GM18517 (cell line): Measurements from ENCODE around the gene CHN1.

Experiments used
- ATAC-seq: cut with Tn5 transposase; IDR thresholded peaks from one replicate; pipeline ENCODE4 v1.9.1; 2021; ENCODE audit warnings: mild to moderate bottlenecking, moderate library complexity; ENCODE audit not compliant: unreplicated experiment

The CHN1 gene

DNA sequence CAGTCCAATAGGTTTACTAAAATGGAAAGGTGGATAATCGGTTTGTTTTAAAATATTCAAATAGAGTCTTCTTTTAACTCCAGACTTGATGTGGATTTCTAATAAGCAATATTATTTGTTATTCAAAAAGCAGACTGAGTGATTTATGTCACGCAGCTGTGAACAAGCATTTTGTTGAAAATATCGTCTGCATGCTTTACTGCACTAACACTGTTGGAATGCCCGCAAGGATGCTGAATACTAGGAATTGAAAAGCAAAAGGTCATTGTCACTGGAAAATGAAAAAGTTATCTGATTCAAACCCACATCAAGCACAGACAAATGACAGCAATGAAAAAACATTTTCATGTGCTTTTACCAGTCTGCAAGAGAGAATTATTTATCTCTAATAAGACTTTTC lies 31.1 kb downstream of the CHN1 start:
- ATAC-seq = no peak

DNA sequence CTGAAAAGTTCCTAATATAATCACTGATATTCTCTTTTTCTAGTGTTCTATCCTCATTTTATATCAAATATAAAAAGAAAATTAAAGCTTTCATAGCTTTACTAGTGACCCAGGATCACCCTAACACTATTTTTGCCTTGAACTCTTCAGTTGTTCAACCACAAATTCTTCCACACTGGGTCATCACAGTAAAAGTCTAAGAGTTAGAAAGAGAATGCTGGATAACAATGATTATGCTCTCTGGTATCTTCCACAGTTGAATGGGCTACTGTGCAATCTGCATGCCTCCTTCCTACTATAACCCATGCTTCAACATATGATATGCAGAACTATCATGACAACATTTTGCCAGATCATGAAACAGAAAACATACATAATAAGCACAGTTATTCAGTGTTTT lies 32.3 kb downstream of the CHN1 start:
- no peak for ATAC-seq

DNA sequence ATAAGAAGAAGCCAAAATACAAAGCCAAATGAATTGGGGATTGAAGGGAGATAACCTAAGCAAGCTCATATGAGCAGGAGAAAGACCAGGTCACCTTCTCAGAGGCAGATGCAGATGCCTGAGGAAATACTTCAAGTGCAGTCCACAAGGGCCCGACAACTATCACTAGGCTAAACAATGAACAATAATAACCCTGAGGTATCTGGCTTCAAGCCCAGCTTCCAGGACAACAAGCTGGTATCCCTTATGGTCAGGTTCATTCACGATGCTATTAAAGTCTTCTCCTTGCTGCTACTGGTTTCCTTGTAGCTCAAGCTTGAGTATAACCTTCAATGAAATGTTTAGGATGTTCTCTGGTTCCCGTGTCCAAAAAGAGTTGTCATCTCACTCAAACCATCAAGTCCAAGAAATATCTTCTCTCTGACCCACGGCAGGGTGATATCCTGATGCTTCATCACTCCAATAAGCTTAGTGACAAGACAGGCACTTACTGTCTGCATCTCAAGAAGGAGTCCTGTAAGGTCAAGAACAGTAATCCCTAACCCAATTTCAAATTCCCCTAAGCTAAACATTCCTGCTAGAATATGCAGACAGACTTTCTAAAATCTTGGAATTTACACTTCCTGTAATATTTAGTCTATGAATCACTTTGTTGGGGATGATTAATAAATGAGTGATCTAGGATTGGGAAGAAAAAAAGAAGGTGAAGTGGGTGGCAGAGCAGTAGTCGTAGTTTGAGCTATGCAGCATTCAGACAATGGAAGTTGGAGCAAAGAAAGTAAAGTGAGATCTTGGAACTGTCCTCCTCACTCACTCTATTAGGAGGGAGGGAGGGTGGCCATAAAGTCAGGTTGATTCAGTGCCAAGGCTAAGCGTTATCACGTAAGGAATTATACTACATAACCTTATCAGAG lies 33.1 kb downstream of the CHN1 start:
- ATAC-seq = no peak

DNA sequence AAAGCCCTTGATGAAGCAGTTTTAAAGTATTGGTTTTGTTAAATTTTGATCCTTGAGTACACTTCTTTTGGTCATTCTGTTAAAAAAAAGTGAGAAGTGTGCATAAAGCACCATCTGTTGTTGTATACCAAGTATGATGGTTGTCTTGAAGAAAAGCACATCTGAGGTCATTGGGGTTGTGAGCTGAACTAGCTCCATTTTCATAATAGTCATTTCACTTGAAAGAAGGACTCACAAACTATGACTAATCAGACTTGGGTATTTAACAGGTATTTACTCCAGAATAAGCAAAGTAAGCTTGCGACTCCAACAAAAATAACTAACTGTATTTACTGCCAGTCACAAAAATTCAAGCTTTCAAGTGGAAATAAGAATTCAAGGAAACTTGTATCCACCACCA lies 35.1 kb downstream of the CHN1 start:
- no peak for ATAC-seq

DNA sequence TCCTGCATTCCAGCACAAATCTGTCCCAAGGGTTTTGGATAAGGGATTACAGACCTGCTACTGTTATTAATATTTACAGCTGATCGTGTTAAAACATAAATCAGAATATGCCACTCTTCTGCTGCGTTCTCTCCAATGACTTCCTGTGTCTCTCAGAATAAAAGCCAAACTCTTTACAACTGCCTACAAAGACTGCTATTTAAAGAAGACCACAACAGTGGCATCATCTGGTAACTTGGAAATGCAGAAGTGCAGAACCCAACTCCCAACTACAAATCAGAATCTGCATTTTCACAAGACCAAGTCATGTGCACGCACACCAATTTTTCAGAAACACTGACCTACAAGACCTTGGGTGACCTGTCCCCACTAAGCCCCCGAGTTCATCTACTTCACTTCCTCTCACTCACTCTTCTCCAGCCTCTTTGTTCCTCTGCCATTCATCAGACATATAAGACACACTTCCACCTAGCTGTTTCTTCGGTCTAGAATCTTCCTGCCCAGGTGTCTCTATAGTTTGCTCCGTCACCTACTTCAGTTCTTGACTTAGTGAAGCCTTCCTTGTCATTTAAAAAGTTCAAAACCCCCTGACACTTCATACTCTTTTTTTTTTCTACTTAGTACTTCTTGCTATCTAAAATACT lies 36.0 kb downstream of the CHN1 start:
- no peak for ATAC-seq

DNA sequence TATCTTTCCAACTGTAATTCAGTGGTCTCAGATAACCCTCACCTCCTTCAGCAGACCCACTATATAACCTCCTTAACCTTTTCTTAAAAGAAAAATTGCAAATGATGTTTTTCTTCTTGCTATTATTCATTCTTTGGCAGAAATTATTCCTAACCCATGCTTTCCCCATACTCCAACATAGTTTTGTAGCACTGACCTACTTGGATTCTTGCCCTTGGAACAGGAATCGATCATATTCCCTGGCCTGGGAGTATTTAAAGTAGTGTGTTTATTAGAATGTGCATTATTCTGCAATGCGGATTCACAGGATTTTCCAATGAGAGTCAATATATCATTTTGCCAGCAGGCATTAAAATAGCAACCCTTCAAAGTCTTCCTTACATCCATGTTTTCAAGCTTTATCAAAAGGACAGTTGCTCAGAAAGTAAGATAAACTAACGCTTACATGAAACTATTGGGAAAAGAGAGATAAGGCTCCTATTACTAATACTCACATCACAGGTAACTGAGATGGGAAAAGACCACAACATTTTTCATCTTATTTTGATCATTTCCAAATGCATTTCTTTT lies 37.4 kb downstream of the CHN1 start:
- no peak for ATAC-seq

DNA sequence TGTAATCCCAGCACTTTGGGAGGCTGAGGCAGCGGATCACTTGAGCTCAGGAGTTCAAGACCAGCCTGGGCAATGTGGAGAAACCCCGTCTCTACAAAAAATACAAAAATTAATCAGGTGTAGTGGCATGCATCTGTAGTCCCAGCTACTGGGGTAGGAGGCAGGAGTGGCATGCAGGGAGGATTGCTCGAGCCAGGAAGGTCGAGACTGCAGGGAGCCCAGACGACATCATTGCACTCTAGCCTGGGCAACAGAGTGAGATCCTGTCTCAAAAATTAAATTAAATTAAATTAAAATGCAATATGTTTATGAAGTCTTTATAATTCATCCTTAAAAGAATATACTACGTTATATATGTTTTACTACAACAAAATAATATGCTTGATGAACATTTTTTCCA lies 38.1 kb downstream of the CHN1 start:
- no peak for ATAC-seq

DNA sequence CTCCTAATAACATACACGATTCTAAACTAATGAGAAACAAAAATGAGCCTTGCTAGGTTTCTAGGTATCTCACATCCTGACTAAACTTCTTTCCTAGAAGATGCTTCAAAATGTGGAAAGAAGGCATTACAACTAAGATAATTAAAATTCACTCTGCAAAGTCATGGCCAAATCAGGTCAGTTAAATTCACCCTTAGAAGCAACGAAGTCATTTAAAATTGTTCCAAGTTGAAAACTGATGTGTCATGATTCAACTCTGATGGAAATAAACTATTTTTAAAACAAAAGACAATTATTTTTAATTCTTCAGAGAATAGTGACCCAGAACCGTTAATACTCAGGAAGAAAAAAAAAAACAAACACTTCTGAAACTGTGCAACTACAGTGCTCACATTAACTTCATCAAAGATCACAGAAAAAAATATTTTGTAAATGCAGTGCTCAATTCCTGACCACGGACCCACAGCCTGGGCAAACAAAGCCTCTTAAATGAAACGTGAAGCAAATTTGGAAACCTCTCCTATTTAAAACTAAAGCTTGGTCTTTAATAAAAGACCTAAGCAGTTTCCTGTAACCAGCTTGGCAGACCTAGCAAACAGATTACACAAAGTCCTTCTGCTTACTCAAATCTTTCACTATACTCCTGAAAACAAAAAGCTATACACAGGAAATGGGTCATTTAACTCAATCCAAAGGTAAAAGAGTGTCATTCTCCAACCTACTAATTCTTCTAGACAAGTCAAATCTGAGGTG lies 39.0 kb downstream of the CHN1 start:
- no peak for ATAC-seq

DNA sequence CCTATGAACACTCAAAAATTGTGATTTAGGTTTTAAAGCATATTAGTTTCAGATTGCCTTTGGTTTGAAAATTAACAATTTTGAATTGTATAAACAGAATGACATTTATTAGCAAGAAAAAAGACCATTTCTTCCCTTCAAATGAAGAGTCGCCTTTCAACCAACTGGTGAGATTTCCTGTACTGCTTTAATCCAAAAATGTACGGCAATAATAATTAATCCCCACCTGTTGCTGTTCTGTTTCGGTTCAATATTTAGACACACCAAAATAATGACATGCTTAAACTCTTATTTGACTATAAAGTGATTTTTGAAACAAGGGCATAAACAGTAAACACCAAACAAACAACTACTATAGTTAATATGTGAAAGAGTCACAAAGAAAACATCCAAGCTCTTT lies 39.6 kb downstream of the CHN1 start:
- no peak for ATAC-seq

DNA sequence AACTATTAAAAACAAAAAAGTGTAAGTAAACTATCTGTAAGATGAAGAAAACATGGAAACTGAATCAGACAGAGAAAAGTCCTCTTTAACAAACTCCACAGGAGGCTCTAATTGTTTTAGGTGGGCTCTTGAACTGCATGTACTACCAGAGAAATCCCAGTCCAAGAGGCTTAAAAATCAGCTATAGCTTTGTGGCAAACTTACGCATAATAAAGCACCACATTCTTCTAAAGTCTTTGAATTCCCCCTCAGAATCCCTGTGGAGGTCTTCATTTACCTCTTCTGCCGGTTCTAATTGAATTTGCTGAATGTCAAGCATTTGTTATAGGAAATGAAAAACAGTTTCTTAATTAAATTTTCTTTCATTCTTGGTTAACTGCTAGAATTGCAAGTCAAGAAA lies 40.8 kb downstream of the CHN1 start:
- no peak for ATAC-seq

DNA sequence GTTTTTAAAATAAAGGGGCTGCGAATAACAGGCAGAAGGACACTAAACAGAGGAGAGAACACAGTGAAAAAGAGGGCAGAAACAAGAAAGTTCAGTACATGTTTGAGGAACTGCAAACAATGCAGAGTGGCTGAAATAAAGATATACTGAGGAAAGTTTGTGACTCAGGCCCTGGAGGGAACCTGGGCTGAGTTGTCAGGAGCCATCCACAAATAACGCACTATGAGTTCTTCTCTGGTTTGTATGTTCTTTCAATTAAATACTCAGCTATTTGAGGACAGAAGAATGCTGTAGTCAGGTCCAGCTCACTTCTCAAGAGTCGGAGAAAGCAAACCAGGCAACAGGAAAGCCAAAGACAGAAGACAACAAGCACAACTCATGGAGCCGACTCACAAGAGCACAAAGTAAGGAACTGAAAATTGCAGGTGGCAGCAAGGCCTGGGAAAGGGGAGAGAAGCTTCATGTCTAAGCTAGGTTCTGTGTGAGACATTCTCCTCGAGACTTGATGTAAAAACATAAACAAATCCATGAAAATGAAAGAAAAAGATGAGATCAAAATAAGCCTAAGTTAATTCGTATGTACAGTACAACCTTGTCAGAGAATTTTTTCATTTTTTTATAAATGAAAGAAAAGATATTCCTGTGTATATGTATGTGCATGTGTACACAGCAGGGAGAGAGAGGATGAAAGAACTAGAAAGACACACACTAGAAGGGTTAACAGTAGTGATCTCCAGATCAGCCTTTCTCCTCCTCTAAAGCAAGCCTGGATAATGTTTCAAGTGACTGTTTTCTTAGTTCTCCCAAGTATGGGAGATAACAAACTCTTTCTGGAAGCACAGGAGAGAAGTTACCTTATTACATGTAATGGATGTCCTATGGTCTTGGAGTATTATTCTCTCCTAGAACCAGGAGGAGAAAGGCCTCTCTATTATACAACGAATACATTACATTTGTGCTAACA lies 41.5 kb downstream of the CHN1 start:
- ATAC-seq = no peak

DNA sequence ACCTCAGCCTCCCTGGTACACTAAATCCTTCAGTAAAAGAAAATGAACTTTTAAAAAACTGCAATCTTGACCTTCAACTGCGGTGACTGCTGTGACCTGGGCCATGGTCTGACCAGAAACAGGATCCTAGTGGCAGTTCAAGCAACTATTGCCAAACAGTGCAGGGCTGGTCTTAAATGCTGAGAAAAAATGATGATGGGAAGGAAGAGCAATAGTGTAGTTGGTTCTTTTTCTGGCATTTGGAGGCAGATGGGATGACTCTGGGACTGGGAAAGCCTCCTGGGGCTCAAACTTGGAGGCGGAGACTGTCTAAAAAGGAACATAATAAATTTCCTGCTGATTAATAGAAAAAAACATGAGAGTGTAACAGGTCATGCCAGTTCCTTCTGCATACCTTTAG lies 45.4 kb downstream of the CHN1 start:
- ATAC-seq = no peak

DNA sequence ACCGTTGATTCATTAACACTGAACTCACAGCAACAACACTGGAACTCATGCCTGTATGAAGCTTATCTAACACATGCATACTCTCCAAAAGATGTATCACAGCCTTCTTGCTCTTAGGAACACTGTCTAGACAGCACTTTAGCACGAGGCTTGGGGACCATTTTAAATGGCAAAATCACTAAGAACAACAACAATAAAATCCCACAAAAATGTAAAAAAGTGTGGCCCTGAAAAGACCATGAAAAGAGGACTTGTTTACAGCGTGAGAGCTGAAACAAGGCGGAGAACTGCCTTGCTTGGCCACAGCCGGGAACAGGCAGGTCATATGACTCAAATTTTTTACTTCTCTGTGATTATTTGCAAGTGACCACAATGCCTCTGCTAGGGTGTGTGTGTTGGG lies 48.1 kb downstream of the CHN1 start:
- no peak for ATAC-seq

DNA sequence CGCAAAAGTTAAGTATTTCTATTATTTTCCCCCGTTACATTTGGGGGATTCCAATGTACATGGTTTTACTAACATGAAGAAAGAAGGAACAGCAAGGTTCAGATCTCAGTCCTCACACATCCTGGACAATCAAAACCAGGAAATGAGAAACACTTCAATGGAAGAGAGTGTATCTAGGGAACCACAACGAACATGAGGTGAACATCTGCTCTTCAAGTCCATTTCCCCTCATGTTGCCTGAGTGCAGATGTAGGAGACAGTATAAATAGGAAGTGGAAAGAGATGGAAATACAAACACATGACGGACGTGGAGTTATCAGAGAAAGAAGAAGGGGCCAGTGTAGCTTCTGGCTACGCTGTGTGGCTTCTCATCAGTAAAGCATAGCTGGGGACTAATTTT lies 52.6 kb downstream of the CHN1 start:
- ATAC-seq = no peak

DNA sequence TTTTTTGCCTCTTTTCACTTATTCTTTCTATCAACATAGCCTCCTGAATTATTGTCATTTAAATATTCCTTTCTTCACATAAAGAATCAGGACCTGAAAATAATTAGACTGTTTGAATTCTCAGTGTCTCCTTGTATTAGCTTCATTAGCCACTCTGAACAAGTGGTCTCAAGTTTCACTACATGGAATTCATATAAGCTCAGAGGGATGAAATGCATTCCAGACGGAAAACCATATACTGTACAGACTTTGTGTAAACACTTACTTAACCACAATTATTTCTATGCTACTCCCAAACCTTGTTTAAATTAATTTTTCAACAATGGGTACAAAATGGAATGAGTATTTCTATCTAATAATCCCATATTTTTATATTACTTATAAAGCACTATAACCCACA lies 53.4 kb downstream of the CHN1 start:
- no peak for ATAC-seq

DNA sequence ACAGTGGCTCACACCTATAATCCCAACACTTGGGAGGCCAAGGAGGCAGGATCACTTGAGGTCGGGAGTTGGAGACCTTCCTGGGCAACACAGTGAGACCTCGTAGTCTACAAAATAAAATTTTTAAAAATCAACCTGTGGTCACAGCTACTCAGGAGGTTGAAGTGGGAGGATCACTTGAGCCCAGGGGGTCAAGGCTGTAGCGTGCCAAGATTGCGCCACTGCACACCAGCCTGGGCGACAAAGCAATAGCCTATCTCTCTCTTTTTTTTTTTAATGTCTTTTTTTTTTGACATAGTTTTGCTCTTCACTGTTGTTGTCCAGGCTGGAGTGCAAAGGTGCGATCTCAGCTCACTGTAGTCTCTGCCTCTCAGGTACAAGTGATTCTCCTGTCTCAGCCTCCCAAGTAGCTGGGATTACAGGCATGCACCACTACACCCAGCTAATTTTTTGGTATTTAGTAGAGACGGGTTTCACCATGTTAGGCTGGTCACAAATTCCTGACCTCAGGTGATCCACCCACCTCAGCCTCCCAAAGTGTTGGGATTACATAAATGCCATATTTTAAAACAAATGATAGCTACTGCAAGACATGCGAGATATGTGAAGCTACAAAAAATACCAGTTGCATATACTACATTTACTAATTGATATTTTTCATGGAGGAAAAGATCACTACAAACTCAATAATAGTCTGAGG lies 55.0 kb downstream of the CHN1 start:
- no peak for ATAC-seq

DNA sequence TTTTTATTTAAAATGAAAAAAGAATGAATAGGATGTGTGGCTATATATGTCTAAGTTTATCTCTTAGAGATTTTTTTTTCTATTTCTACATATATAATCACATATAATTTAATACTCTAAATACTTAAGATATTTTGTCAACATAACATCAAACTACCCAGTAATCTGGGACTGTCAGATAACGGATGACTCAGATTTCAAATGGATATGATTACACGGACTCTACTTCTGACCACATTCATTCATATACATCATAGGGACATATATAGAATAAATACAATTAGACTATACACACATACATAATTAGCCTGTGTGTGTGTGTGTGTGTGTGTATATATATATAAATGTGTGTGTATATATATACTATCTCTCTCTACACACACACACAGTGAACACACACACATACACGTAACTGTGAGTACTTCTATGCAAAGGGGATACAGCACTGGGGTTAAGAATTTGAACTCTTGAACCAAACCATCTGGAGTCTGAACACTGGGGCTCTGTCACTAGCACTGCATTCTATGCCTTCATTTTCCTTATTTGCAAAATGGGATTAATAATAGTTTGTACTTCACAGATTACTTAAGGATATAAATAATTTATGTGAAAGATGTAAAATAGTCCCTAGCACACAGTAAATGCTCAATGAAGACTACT lies 59.5 kb downstream of the CHN1 start:
- no peak for ATAC-seq

DNA sequence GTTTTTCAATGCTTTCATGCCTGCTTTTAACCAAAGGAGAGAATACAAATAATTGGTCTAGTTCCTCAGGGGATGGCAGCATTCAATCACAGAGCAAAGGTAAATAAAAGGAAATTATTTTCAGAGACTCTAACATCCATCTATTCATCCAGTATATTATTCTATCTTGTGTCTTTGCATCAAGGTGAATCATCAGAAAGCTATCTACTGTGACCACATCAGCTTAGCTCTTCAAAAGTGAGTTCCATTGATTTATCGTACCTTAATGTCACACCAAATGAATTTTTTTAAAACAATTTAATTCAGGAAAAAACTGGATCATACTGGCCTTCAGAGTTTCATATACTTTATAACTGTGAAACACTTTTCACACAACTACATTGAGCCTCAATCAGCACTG lies 66.1 kb downstream of the CHN1 start:
- ATAC-seq = no peak

DNA sequence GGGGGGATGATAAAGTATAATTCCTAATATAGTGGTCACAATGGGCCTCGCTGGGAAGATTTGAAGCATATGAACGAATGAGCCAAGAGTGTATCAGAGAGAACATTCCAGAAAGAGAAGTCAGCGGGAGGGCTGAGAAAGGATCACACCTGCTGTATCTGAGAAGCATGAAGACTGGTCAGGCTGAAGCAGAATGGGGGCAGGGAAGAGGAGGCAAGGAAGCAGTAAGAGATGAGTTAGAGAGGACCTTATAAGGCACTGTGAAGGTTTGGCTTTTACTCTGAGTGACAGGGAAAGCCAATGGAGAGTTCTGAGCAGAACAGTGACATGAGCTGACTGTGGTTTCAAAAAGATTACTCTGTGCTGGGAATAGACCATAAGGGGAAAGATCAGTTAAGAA lies 73.5 kb downstream of the CHN1 start:
- ATAC-seq = no peak
